ENCODE results near the gene ZAR1.

GRCh38 chr4:48483006-48483776 lies 6.9 kb upstream of the ZAR1 start, which contains the start of gene SLC10A4:
- no peak for TF ChIP-seq EZH2 (IDR thresholded peaks at IDR 0.05; ENCODE audit: borderline replicate concordance)
- no peak for TF ChIP-seq CTCF (IDR thresholded peaks at IDR 0.05; ENCODE audit: poor library complexity)
- peak; percentile 39 for TF ChIP-seq EZH2phosphoT487 (IDR thresholded peaks at IDR 0.05; ENCODE audit: low read depth, severe bottlenecking, unreplicated experiment)

Data from hepatocyte (in vitro differentiated cells).